SK-MEL-5 (cell line): ENCODE measurements around the gene CNKSR3. TPM values are rescaled to one million over a fixed set of nuclear protein-coding genes. Genes with fewer than 3 reads are reported as not detected.

Experiments used
- DNase-seq: peaks from one replicate; pipeline ENCODE4 v3.0.0-alpha.2; 2016; ENCODE audit warnings: low read depth, low spot score
- in situ Hi-C: cut with HindIII; loops from 2 replicates; pipeline ENCODE4 v1.10.0; 2016; ENCODE audit warnings: low sequenced_read_pairs, high pct_unique_total_duplicates, low pct_unique_long_range_greater_than_20kb
- total RNA-seq: library from RNA; depleted of rRNA; stranded (reverse); fragments of >200 nt; shearing (Covaris generic); gene quantifications from 2 replicates; pipeline ENCODE4 v1.2.3, GENCODE V29; 2014

CNKSR3 gene
- total RNA-seq, 1 experiment from 2014 or later: 6.7 TPM

- DNase-seq: no peak
- in situ Hi-C loops: no loop called here
Measured at GRCh38 chr6:154491567-154492470, 18.7 kb downstream of the CNKSR3 start.

DNA sequence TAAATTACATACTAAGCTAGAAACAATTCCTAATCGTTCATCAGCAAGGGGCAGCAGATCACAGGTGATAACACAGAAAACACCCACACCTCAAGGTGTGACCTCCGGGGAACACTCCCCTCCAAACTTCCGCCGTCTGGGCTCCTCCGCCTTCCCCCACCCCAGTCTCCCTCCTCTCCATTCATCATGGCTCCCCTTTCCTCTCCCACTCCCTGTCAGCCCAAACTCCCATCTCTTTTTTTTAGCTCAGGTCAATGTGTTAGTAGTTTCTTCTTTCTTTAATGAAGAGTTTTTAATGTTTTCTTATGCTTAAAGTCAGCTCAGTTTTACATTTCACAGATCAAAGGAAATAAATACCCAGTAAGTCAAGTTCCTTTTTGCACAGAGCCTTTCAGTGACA lies 20.7 kb downstream of the CNKSR3 start:
- in situ Hi-C loops: no loop called here

GRCh38 chr6:154488802-154489437 lies 21.6 kb downstream of the CNKSR3 start:
- DNase-seq: no peak
- in situ Hi-C loops: no loop called here

More for the DNA sequence above, 20.7 kb downstream of the CNKSR3 start:
- no peak for DNase-seq

GRCh38 chr6:154488248-154488593 lies 22.3 kb downstream of the CNKSR3 start:
- no peak for DNase-seq
- in situ Hi-C loops: no loop called here

GRCh38 chr6:154487367-154488247 lies 22.9 kb downstream of the CNKSR3 start:
- in situ Hi-C loops: no loop called here
- peak; percentile 63 for DNase-seq

DNA sequence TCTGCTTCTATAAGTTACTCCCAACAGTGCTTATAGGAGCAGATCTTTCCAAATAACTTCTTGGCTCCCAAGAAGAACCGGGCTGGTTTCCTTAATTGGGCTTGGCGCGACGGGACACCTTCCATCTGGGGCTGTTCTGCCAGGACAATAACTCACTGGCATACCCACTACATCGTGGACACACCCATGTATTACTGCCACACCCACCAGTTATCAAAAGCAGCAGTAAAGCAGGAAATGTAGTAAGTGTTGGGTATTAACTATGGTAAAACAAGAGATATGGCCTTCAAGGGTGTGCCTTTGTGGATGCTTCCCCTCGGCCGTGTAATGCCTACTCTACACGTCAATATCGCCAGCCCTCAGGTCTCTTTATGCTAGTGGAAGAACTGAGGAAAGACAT lies 24.7 kb downstream of the CNKSR3 start:
- DNase-seq: no peak
- in situ Hi-C loops: no loop called here

DNA sequence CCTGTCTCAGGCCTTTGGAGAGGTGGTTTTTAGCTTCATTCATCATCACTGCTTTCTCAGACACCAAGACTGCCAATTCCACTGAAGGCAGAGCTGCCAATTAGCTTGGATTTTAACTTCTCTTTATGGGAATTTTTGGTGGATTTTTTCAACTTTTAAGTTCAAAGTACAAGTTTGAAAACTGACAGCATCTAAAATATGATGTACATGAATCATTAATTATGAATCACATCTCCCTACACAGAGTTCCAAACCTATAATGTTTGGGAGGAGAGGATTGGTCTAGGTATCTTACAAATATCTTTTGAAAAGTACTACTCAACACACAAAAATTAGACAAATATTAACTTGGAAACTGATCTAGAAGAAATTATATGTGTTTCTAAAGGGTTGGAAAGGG lies 25.5 kb downstream of the CNKSR3 start:
- in situ Hi-C loops: no loop called here
- no peak for DNase-seq

- no peak for DNase-seq
- in situ Hi-C loops: no loop called here
Measured at GRCh38 chr6:154482858-154483257, 27.6 kb downstream of the CNKSR3 start.

DNA sequence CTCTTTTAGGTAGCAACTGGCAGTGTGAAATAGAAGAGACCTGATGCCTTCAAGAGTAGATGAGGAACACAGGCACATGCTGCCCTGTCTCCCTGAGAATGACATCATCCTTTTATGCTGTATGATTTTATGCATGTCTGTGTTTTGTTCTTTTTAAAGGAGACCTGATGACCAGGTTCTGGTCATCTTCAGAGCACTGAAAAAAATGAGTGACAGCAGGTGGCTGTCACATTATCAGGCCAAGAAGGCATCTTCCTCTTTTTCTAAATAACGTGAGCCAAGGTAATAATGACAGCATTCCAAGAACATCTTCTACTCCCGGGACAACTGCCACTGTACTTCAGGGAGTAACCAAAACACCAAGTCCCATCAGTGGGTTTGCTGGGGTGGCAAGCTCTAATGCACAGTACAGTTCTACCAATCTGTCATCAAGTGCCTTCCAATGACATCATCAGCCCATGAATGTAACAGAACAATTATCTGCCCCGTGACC lies 28.9 kb downstream of the CNKSR3 start:
- no peak for DNase-seq
- in situ Hi-C loops: no loop called here

DNA sequence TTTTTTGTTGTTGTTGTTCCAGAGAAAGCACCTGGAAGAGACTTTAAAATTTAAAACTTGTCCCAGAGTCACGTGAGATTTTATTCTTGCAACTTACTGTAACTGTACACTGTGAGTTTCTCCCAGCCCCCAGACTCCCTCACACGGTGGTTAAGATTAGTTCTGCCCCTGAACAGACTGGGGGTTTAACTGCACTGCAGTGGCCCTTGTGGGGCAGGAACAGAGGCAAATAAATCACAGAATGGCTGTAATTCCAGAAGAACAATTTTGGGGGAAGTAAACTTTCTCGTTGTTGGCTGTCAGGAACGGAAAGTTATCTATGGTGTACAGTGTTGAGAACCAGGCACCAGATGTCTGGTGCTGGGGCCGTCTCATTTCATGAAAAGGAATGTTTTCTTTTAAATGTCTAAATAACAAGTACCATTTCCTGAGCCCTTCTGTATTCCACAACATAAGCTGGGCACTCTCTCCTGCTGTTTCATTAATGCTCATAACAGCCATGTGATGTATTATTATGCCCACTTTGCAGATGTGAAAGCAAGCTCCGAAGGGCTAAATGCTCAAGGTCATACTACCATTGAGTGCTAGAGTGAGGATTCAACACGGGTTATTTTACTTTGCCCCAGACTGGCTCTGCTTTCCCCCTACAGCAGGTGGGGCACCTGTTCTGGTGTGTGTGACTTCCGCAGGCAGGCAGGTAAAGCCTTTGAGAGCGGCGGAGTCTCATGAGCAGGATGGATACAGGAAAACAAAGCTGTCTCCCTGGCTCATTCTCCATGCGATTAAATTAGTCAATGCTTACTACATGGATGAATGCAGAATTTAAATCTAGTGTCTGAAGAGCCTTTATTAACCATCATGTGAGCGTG lies 30.5 kb downstream of the CNKSR3 start:
- no peak for DNase-seq
- in situ Hi-C loops: no loop called here

DNA sequence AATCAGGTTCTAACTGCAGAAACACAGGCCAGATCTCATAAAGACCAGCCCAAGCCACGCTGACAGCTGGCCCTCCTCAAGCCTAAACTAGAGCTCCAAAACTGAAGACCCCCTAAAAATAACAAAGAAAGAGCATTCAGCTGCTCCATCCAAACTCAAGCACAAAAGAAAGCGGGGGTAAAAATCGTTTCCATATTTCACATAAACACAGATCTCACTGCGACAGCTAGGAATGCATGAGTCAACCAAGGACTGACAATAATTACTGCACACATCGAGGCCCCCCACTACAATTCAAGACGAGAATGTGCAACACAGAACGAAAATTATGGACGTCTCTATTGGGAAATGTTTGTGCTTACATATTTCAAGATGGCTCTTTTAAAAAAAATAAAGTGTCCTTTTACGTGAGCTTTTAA lies 31.1 kb downstream of the CNKSR3 start:
- DNase-seq: no peak
- in situ Hi-C loops: no loop called here

DNA sequence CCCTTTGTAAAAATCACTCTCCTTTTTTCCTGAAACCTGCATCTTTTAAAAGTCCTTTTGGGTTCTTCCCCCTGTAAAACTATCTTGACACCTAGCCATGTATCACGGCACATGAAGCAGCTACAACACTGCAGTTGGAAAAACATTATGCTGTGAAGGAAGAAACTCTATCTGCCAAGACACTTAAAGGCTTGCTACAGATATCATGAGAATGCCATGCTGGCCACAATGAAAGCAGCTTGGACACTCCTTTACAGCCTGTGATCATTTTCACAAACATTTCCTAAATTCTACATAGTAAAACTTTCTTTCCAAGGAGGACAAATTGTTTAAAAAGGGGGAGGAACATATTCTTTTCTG lies 31.8 kb downstream of the CNKSR3 start:
- in situ Hi-C loops: no loop called here
- no peak for DNase-seq

DNA sequence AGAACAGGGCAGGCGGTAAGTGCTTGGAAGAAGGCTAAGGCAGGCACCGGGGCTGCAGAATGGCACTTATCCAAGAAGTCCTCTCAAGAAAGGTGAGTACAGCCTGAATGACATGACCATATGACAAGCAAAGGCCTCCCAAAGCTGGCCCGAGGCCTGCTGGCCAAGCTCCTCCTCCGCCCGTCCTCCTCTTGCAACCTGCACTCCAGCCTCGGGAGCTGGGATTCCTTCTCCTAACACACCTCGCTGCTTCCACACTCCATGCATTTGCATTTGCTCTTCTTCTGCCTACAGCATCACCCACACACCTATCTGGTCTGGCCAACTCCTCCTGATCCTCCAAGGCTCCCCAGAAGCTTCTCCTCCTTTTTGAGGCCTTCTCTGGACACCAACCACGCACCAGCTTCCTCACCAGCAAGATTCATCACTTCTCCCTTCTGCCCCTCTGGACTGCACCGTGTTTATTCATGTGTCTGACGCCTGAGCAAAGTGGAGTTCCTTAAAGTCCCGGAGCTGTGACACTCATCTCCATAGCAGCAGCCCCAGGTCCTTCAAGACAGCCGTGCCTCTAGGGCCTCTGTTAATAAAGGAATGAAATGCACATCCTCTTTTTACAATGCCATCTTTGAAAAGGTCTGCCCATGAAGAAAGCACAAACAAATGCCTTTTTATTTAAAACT lies 32.3 kb downstream of the CNKSR3 start:
- peak; percentile 60 for DNase-seq

GRCh38 chr6:154476494-154476893 lies 34.0 kb downstream of the CNKSR3 start:
- in situ Hi-C loops: no loop called here
- DNase-seq: no peak

More for the DNA sequence above, 32.3 kb downstream of the CNKSR3 start:
- in situ Hi-C loops: no loop called here

DNA sequence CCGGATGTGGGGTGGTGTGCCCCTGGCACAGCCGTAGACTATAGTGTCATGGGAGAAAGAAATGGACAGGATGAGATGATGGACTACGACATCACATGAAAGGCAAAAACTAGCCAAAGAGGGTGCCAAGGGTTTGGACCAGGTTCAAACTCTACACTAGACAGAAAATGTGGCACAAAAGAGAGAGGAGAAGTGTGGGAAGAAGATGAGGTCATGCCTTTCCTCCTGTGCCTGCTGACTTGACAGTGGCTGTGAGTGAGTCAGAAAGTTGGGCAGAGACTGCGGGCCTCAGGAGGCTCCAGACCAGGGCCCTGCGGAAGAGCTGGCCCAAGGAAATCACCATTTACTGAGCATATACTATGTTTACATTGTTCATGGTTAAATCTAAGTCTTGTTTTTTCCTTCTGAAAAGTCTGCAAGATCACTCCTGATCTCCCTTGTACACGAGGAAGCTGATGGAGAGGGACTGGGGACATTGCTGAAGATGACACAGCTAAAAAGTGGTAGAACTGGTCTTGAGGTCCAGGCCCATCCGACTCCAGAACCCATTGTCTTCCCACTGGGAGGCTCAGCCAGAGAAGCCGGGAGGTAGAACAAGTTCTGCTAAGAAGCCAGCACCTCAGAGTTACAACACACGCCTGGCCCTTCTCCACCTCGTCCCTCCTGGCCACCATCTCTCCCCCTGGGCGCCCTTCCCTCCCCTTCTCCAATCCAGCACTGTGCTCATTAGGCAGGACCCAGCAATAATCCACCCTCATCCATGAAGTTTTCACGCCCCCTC lies 35.6 kb downstream of the CNKSR3 start:
- no peak for DNase-seq
- in situ Hi-C loops: no loop called here

DNA sequence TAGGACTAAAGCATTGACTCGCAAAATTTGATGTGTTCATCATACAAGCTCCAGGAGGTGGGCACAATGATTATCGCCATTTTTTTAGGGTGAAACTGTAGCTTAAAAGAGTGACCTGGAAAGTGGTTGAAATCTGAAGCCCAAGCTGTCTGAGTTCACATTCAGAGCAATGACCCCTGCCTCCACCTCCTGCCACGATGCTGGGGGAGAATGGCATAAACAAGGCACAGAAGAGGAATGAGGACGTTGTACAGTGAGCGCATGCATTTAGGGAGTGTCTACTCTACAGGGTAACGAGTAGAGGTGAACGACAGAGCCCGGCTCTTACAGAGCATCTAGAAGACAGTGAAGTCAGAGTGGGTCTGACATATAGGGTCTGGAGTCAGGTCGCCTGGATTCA lies 37.2 kb downstream of the CNKSR3 start:
- no peak for DNase-seq
- in situ Hi-C loops: no loop called here
